SW480 (cell line): Measurements from ENCODE around the gene AKAP14.
"Not testable (repeated sequence)": the region's sequence is repeated elsewhere in the genome, so short reads cannot be mapped to it uniquely, and the experiment has no call there.

Experiments used
- DNase-seq: peaks from one replicate; pipeline ENCODE4 v3.0.0-alpha.2; 2016; ENCODE audit warnings: low spot score

Gene AKAP14

GRCh38 chrX:119922391-119922790, 26.7 kb downstream of the AKAP14 start:
- DNase-seq: not testable (repeated sequence)

DNA sequence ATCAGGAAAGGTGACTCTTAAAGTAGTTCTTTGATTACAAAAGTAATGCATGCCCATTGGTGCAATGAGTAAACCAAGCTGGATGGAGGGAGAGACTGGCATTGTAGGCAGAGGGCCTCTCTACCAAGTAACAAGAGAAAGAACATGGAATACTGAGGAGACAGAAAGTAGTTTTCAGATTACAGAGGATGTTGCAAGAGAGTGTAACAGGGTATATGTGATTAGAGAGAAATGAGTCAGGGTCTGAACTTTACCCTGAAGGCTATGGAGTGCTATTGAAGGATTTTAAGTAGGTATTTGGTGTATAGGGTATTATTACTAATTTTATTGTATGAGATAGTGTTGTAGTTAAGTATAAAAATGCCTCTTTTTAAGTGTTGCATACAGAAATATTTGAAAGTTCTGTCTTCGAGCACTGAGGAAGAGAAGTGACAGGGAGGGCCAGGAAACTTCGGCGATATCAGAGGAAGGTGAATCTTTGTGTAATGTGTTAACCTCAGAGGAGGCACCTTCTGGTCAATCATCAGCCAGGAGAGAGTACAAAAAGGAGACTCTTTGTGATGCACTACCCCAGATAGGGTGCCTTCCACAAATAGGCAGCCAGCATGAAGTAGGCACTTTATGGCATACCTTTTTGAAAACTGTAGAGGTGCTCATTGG, 39.7 kb downstream of the AKAP14 start:
- no peak for DNase-seq

GRCh38 chrX:119941336-119941735, 45.6 kb downstream of the AKAP14 start:
- DNase-seq: no peak

DNA sequence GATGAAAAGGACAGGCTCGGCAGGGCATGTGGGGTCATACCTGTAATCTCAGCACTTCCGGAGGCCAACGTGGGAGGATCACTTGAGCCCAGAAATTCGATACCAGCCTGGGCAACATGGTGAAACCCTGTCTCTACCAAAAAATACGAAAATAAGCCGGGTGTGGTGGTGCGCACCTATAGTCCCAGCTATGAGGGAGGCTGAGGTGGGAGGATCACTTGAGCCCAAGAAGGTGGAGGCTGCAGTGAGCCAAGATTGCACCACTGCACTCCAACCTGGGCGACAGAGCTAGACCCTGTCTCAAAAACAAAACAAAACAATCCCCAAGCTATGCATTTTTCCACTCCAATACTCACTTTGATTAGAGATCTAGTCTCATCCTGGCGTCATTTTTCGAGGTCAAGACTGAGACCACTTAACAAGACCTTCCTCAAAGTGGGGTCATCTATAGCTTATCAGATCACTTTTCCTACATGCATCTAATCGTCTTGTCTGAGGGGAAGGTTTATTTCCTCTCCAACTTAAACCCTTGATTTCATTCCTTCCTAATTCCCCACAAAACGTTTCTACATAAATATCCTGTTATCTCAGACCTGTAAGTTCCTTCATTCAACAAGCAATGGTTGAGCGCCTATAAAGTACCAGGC, 46.6 kb downstream of the AKAP14 start:
- DNase-seq: no peak

GRCh38 chrX:119942831-119943184, 47.1 kb downstream of the AKAP14 start:
- peak; percentile 28 for DNase-seq

DNA sequence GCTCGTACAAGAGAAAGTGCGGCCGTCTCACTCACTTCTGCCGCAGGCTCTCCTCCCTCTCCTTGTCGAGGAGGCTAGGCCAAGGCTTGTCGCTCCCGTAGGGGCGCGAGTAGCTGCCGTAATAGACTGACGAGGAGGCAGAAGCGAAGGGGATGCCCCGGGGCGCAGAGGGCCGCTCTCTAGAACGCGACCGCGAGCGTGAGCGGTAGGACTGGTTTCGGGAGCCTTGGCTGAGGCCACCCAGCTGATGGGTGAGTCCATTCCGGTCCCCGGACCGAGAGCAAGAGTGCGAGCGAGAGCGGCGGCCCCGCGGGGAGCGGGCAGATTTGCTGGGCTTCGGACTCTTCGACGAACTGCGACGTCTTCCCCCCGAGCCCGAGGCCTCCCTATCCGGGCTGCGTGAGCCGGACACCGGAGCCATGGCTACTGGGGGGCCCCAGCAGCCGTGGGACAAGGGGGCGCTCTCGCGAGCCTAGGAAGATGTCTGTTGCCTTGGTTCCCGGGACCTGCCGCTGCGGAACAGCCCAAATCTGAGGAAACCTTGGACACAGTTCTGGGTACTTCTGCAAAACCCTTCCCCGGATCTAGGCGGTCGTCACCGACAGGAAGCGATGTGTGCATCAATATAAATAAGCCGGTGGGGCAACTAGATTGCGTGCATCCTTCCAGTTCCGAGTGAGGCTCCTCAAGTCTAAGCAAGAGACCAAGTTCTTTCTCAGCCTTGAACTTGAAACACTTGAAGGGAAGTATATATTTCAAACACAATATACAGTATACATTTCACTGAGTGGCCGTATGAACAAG, 47.7 kb downstream of the AKAP14 start, which contains the start of gene NKAP:
NKAP (minus strand) TSS at position 567 of the 804 bp plus-strand sequence; CDS start at position 421, 146 bp downstream.
- DNase-seq: peak; percentile 93

GRCh38 chrX:119945481-119945880, 49.8 kb downstream of the AKAP14 start:
- DNase-seq: no peak

- DNase-seq: peak; percentile 16
These were observed 52.7 kb downstream of the AKAP14 start for GRCh38 chrX:119948381-119948780.

DNA sequence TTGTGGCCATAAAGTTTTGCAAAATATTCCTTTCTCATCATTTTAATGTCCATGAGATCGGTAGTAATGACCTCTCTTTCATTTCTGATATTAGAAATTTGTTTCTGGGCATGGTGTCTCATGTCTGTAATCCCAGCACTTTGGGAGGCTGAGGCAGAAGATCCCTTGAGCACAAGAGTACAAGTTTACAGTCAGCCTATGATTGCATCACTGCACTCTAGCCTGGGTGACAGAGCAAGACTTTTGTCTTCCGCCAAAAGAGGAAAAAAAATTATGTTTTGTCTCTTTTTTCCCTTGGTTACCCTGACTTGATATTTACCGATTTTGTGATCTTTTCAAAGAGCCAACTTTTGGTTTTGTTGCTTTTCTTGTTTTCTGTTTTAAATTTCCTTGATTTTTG, 58.7 kb downstream of the AKAP14 start:
- no peak for DNase-seq

DNA sequence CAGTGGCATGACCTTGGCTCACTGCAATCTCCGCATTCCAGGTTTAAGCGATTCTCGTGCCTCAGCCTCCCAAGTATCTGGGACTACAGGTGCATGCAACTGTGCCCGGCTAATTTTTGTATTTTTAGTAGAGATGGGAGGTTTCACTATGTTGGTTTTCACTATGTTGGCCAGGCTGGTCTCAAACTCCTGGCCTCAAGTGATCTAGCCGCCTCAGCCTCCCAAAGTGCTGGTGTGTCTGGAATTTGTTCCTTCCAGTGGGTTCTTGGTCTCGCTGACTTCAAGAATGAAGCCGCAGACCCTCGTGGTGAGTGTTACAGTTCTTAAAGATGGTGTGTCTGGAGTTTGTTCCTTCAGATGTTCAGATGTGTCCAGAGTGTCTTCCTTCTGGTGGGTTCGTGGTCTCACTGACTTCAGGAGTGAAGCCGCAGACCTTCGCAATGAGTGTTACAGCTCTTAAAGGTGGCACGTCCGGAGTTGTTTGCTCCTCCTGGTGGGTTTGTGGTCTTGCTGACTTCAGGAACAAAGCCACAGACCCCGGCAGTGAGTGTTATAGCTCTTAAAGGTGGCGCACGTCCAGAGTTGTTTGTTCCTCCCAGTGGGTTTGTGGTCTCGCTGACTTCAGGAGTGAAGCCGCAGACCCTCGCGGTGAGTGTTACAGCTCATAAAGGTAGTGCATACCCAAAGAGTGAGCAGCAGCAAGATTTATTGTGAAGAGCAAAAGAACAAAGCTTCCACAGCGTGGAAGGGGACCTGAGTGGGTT, 60.3 kb downstream of the AKAP14 start:
- DNase-seq: not testable (repeated sequence)

GRCh38 chrX:119960625-119961024, 64.9 kb downstream of the AKAP14 start:
- DNase-seq: no peak

- not testable (repeated sequence) for DNase-seq
These were observed 71.1 kb downstream of the AKAP14 start for GRCh38 chrX:119966837-119967236.
